Caco-2 (cell line): ENCODE data around the gene TTN. TPM values are rescaled to one million over a fixed set of nuclear protein-coding genes. Genes with fewer than 3 reads are reported as not detected.

ENCODE experiments used
- BruUV-seq: library from RNA; stranded (reverse); fragments of 400-500 nt; replicated peaks from 2 replicates; lab custom pipeline; 2021; lab: Mats Ljungman, UMichigan
- CTCF ChIA-PET: fragments of 300-600 bp; sonication (Branson Sonifier 250); formaldehyde crosslinking; loops from one replicate; lab custom pipeline; 2022; ENCODE audit warnings: antibody characterized with exemption; lab: Charles Lee
- POLR2A ChIA-PET: fragments of 300-600 bp; sonication (Branson Sonifier 250); formaldehyde crosslinking; loops from one replicate; lab custom pipeline; 2022; ENCODE audit warnings: antibody characterized with exemption; lab: Charles Lee
- DNase-seq, 2 experiments: peaks; one replicate each; pipeline versions ENCODE4 v3.0.0 to v3.0.0-alpha.2; 2020 to 2022
- H3K27me3 ChIP-seq: replicated peaks from 2 replicates; pipeline ENCODE4 v1.6.0; 2011; ENCODE audit warnings: low read length; ENCODE audit not compliant: control insufficient read depth, insufficient read depth
- H3K36me3 ChIP-seq: 2 replicates; pipeline ENCODE4 v1.5.1; 2011; ENCODE audit warnings: low read length; ENCODE audit not compliant: control insufficient read depth, insufficient read depth
- H3K4me1 ChIP-seq: fragments of 250-450 bp; sonication (Bioruptor Pico); 2 replicates; pipeline ENCODE4 v1.5.1; 2020; ENCODE audit warnings: mild to moderate bottlenecking
- H3K4me3 ChIP-seq: 2 replicates; pipeline ENCODE4 v1.5.1; 2011; ENCODE audit warnings: low read depth, mild to moderate bottlenecking, control low read depth, low read length
- H3K9me3 ChIP-seq: fragments of 250-450 bp; sonication (Bioruptor Pico); 2 replicates; pipeline ENCODE4 v1.5.1; 2020; ENCODE audit warnings: mild to moderate bottlenecking, moderate library complexity
- H3K27ac Mint-ChIP-seq: one replicate; pipeline ENCODE4 v1.8.0; 2022; ENCODE audit warnings: mixed read lengths; ENCODE audit not compliant: unreplicated experiment
- H3K27me3 Mint-ChIP-seq: one replicate; pipeline ENCODE4 v1.8.0; 2022; ENCODE audit warnings: mixed read lengths; ENCODE audit not compliant: insufficient read depth, unreplicated experiment
- H3K36me3 Mint-ChIP-seq: one replicate; pipeline ENCODE4 v1.8.0; 2022; ENCODE audit warnings: mild to moderate bottlenecking, mixed read lengths; ENCODE audit not compliant: insufficient read depth, unreplicated experiment
- H3K4me1 Mint-ChIP-seq: one replicate; pipeline ENCODE4 v1.8.0; 2022; ENCODE audit warnings: low read depth, mixed read lengths; ENCODE audit not compliant: unreplicated experiment
- H3K4me3 Mint-ChIP-seq: one replicate; pipeline ENCODE4 v1.8.0; 2022; ENCODE audit warnings: mild to moderate bottlenecking, moderate library complexity, mixed read lengths; ENCODE audit not compliant: unreplicated experiment
- H3K9me3 Mint-ChIP-seq: one replicate; pipeline ENCODE4 v1.8.0; 2022; ENCODE audit warnings: mixed read lengths; ENCODE audit not compliant: unreplicated experiment
- intact Hi-C: fragments of 100-400 bp; cut with micrococcal nuclease; formaldehyde crosslinking; loops from one replicate; pipeline ENCODE4 v1.10.0; 2022; ENCODE audit not compliant: unreplicated experiment
- total RNA-seq: library from RNA; stranded (reverse); gene quantifications from 2 replicates; pipeline ENCODE4 v1.2.3, GENCODE V29; 2022
- TF ChIP-seq, protein P1 (sequence below), 2 experiments: fragments of 200-600 bp in 1 of 2; IDR thresholded peaks; 1 replicate in 1 of 2; 2 replicates in 1 of 2; pipeline versions ENCODE4 v1.5.1 to v1.8.0; 2011 to 2022; ENCODE audit warnings: antibody characterized with exemption in 1 of 2, control low read depth in 1 of 2, inconsistent platforms in 1 of 2, low read depth in 1 of 2, low read length in 1 of 2, mild to moderate bottlenecking in 1 of 2, moderate library complexity in 1 of 2; ENCODE audit not compliant: insufficient read depth in 1 of 2, severe bottlenecking in 1 of 2, unreplicated experiment in 1 of 2

TTN gene
- total RNA-seq, 1 experiment from 2014 or later: 9.3 TPM

GRCh38 chr2:178536037-178536436 is 271.2 kb downstream of the TTN start:
- TF ChIP-seq, protein P1, sequence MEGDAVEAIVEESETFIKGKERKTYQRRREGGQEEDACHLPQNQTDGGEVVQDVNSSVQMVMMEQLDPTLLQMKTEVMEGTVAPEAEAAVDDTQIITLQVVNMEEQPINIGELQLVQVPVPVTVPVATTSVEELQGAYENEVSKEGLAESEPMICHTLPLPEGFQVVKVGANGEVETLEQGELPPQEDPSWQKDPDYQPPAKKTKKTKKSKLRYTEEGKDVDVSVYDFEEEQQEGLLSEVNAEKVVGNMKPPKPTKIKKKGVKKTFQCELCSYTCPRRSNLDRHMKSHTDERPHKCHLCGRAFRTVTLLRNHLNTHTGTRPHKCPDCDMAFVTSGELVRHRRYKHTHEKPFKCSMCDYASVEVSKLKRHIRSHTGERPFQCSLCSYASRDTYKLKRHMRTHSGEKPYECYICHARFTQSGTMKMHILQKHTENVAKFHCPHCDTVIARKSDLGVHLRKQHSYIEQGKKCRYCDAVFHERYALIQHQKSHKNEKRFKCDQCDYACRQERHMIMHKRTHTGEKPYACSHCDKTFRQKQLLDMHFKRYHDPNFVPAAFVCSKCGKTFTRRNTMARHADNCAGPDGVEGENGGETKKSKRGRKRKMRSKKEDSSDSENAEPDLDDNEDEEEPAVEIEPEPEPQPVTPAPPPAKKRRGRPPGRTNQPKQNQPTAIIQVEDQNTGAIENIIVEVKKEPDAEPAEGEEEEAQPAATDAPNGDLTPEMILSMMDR (IDR thresholded peaks at IDR 0.05; ENCODE audit: insufficient read depth in 1 of 2, low read depth in 1 of 2, low read length in 1 of 2, severe bottlenecking in 1 of 2, unreplicated experiment in 1 of 2): no peak
- Histone ChIP-seq H3K27me3 (no peaks in the 10 kb centered on the region), H3K4me3 (no peak overlapping the region), H3K9me3 (no peaks in the 10 kb centered on the region), H3K36me3 (peaks cover 2% of the 10 kb centered on the region; the same call in 1 of the 2 replicates), H3K4me1 (no peaks in the 10 kb centered on the region)
- peaks cover 18% of the 10 kb centered on the region for H3K36me3 Mint-ChIP-seq
- H3K27me3 Mint-ChIP-seq: no peaks in the 10 kb centered on the region
- no peak for DNase-seq
- BruUV-seq: no TSS peak
- POLR2A ChIA-PET: no interaction called here
- no peak overlapping the region for H3K4me3 Mint-ChIP-seq
- CTCF ChIA-PET: no interaction called here
- H3K27ac Mint-ChIP-seq: no peak overlapping the region
- no peaks in the 10 kb centered on the region for H3K9me3 Mint-ChIP-seq
- H3K4me1 Mint-ChIP-seq: no peaks in the 10 kb centered on the region
- intact Hi-C loops: no loop called here

- ChIA-PET POLR2A (no interaction called here), CTCF (no interaction called here)
- no TSS peak for BruUV-seq
- Histone ChIP-seq H3K36me3 (no peaks in the 10 kb centered on the region), H3K4me1 (no peaks in the 10 kb centered on the region), H3K4me3 (no peak overlapping the region), H3K9me3 (no peaks in the 10 kb centered on the region), H3K27me3 (no peaks in the 10 kb centered on the region)
- H3K27ac Mint-ChIP-seq: no peak overlapping the region
- H3K4me3 Mint-ChIP-seq: no peak overlapping the region
- H3K36me3 Mint-ChIP-seq: peaks cover 14% of the 10 kb centered on the region
- TF ChIP-seq, protein P1 (IDR thresholded peaks at IDR 0.05; ENCODE audit: insufficient read depth in 1 of 2, low read depth in 1 of 2, low read length in 1 of 2, severe bottlenecking in 1 of 2, unreplicated experiment in 1 of 2): no peak
- H3K27me3 Mint-ChIP-seq: no peaks in the 10 kb centered on the region
- DNase-seq: no peak
- H3K9me3 Mint-ChIP-seq: no peaks in the 10 kb centered on the region
- intact Hi-C loops: no loop called here
- no peaks in the 10 kb centered on the region for H3K4me1 Mint-ChIP-seq
These were observed 276.1 kb downstream of the TTN start for GRCh38 chr2:178531168-178531567.

DNA sequence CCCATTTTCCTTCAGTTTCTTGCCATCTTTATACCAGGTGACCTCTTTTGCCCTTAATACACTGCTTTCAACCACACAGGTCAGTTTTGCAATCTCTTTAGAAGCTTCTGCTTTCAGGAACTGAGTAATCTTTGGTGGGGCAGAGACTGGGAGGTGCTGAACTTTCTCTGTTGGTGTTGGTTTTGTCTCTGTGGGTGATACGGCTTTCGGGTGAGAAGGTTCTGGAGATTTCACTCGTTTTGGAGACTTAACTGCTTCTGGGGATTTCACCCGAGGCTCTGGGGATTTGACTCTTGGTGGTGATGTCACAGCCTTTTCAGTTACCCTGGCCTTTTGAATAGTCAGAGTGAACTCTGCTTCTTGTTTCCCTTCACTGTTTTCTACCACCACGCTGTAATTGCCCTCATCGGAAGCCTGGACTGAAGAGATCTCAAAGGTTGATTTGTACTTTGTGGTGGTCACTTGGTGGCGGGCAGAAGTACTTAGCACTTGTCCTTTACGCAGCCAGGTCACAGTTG is 276.5 kb downstream of the TTN start:
- Histone ChIP-seq H3K9me3 (no peaks in the 10 kb centered on the region), H3K4me1 (no peaks in the 10 kb centered on the region), H3K4me3 (no peak overlapping the region), H3K36me3 (no peaks in the 10 kb centered on the region), H3K27me3 (no peaks in the 10 kb centered on the region)
- Mint-ChIP-seq H3K4me3 (no peak overlapping the region), H3K27ac (no peak overlapping the region), H3K27me3 (no peaks in the 10 kb centered on the region), H3K9me3 (no peaks in the 10 kb centered on the region), H3K4me1 (no peaks in the 10 kb centered on the region), H3K36me3 (peaks cover 14% of the 10 kb centered on the region)
- POLR2A ChIA-PET: no interaction called here
- TF ChIP-seq, protein P1 (IDR thresholded peaks at IDR 0.05; ENCODE audit: insufficient read depth in 1 of 2, low read depth in 1 of 2, low read length in 1 of 2, severe bottlenecking in 1 of 2, unreplicated experiment in 1 of 2): no peak
- intact Hi-C loops: no loop called here
- no peak for DNase-seq
- BruUV-seq: no TSS peak
- CTCF ChIA-PET: no interaction called here
